HG02798 (cell line): Measurements from ENCODE around the gene ITGA5.
A peak's percentile ranks its signal among the peaks of the same experiment; 100 is the strongest.

Source experiments
- ATAC-seq: cut with Tn5 transposase; IDR thresholded peaks from one replicate; pipeline ENCODE4 v1.9.1; 2021; ENCODE audit warnings: mild to moderate bottlenecking; ENCODE audit not compliant: unreplicated experiment, poor library complexity

Gene ITGA5

GRCh38 chr12:54419088-54419887, at the start of gene ITGA5:
Gene ITGA5 (minus strand): TSS chr12:54419266. CDS start chr12:54419198, 68 bp downstream.
- ATAC-seq, result no peak

- no peak for ATAC-seq
These were observed 46.9 kb upstream of the ITGA5 start for GRCh38 chr12:54465857-54466523.

- no peak for ATAC-seq
These were observed 44.4 kb upstream of the ITGA5 start for GRCh38 chr12:54463484-54463883.

GRCh38 chr12:54463034-54463433, 44.0 kb upstream of the ITGA5 start:
- no peak for ATAC-seq

- no peak for ATAC-seq
These were observed 41.4 kb upstream of the ITGA5 start for GRCh38 chr12:54460317-54460923.

- ATAC-seq, result no peak
These were observed 40.3 kb upstream of the ITGA5 start for GRCh38 chr12:54459355-54459754.

- ATAC-seq, result no peak
These were observed 36.8 kb upstream of the ITGA5 start for GRCh38 chr12:54455760-54456469.

- ATAC-seq, result no peak
These were observed 33.6 kb upstream of the ITGA5 start for GRCh38 chr12:54452628-54453027.

- ATAC-seq, result no peak
These were observed 29.3 kb upstream of the ITGA5 start for GRCh38 chr12:54448344-54448743.

- no peak for ATAC-seq
These were observed 28.9 kb upstream of the ITGA5 start for GRCh38 chr12:54447917-54448316.

- ATAC-seq, result no peak
These were observed 25.1 kb upstream of the ITGA5 start for GRCh38 chr12:54444206-54444605.

- ATAC-seq, result no peak
These were observed 24.4 kb upstream of the ITGA5 start for GRCh38 chr12:54443446-54443845.

GRCh38 chr12:54442961-54443360, 23.9 kb upstream of the ITGA5 start:
- ATAC-seq, result no peak

GRCh38 chr12:54442099-54442498, 23.0 kb upstream of the ITGA5 start:
- no peak for ATAC-seq

GRCh38 chr12:54439521-54440255, 20.6 kb upstream of the ITGA5 start:
- ATAC-seq, result peak; percentile 55

GRCh38 chr12:54439096-54439495, 20.0 kb upstream of the ITGA5 start:
- no peak for ATAC-seq

GRCh38 chr12:54438517-54438916, 19.5 kb upstream of the ITGA5 start:
- no peak for ATAC-seq

GRCh38 chr12:54437697-54438096, 18.6 kb upstream of the ITGA5 start:
- no peak for ATAC-seq

- ATAC-seq, result peak; percentile 51
These were observed 18.2 kb upstream of the ITGA5 start for GRCh38 chr12:54437243-54437642.

- ATAC-seq, result no peak
These were observed 13.7 kb upstream of the ITGA5 start for GRCh38 chr12:54432815-54433164.
